HG03558 (cell line): ENCODE measurements around the gene CLN5.
"Not testable (repeated sequence)": the region's sequence is repeated elsewhere in the genome, so short reads cannot be mapped to it uniquely, and the experiment has no call there.

Source experiments
- ATAC-seq: cut with Tn5 transposase; IDR thresholded peaks from one replicate; pipeline ENCODE4 v1.9.1; 2021; ENCODE audit warnings: moderate number of reproducible peaks; ENCODE audit not compliant: unreplicated experiment; ENCODE audit errors: extremely low read depth

Gene CLN5

GRCh38 chr13:76991796-76992547, at the start of gene CLN5:
CLN5 (plus strand) TSS chr13:76992081; CDS start chr13:76992099, 18 bp downstream.
- peak; percentile 92 for ATAC-seq

DNA sequence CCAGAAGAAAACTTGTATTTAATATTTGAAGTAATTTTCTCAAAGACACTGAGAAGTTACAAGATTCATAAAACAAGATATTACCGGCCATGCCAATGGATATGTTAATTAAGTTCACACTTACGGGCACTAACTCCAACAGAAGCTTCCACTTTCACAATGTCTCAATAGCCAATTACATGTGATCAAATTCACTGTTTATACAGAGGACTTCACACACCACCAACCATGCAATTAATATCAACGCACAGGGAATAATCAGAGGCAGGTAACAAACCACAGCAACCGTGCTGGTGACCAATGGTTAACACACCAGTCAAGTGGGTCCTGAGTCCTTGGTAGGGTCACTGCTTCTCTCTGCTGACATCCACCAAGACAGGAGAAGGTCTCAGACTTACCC, 49.5 kb upstream of the CLN5 start:
- no peak for ATAC-seq

DNA sequence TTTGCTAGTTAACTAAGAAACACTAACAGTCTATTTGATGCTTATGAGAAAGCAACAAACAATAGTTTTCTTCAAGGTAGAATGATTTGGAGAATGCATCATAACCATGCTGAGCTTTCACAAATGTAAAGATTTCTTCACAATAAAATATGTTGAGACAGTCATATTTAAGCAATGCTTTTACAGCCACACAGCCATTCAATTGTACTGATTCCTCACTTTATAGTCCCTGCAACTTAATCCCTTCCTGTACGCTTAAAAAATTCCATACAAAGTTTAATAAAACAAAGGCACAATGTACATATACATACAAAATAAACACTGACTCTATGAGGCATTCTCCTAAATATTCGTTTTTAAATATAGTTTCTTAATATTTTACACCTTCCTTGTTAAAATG, 48.2 kb upstream of the CLN5 start:
- no peak for ATAC-seq

GRCh38 chr13:76944456-76944855, 47.4 kb upstream of the CLN5 start:
- no peak for ATAC-seq

- ATAC-seq, result no peak
These were observed 43.7 kb upstream of the CLN5 start, which contains the start of gene ACOD1 for GRCh38 chr13:76948149-76948548. ACOD1 (plus strand) TSS chr13:76948511; CDS start chr13:76948559, 48 bp downstream.

- no peak for ATAC-seq
These were observed 41.8 kb upstream of the CLN5 start for GRCh38 chr13:76950101-76950500.

DNA sequence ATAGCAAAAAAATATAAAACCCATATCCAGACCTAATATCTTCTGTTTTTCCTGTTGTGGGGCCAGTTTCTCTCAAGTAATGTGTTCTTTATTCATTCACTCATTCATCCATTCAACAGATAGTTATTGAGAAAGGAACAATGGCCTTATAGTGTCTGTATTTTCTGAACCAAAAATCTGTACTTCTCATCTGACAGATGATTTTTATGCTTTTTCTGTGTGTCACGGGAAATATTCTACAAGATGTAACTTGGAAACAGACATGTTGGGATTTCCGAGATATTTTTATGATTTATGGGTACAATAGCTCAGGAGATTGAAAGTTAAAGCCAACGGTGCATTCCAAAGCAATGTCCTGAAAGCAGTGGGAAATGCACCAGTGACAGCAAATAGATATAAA, 37.9 kb upstream of the CLN5 start:
- no peak for ATAC-seq

- no peak for ATAC-seq
These were observed 37.3 kb upstream of the CLN5 start for GRCh38 chr13:76954538-76954937.

- ATAC-seq, result no peak
These were observed 36.7 kb upstream of the CLN5 start for GRCh38 chr13:76955193-76955592.

GRCh38 chr13:76955661-76956060, 36.2 kb upstream of the CLN5 start:
- no peak for ATAC-seq

DNA sequence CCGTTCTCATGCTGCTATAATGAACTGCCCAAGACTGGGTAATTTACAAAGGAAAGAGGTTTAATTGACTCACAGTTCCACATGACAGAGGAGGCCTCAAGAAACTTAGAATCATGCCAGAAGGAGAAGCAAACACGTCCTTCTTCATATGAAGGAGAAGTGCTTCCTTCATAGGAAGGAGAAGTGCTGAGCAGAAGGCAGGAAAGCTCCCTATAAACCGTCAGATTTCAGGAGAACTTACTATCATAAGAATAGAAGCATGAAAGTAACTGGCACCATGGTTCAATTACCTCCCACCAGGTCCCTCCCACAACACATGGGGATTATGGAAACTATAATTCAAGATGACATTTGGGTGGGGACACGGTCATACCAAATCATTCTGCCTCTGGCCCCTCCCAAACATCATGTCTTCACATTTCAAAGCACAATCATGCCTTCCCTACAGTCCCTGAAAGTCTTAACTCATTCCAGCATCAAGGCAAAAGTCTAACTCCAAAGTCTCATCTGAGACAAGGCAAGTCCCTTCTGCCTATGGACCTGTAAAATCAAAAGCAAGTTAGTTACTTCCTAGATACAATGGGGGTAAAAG, 32.9 kb upstream of the CLN5 start:
- no peak for ATAC-seq

DNA sequence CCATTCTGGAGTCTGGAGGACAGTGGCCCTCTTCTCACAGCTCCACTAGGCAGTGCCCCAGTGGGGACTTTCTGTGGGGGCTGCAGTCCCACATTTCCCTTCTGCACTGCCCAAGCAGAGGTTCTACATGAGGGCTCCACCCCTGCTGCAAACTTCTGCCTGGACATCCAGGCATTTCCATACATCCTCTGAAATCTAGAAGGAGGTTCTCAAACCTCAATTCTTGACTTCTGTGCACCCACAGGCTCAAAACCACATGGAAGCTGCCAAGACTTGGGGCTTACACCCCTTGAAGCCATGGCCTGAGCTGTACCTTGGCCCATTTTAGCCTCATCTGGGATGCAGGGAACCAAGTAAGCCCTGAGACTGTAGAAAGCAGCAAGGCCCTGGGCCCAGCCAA, 32.1 kb upstream of the CLN5 start:
- ATAC-seq, result not testable (repeated sequence)

- no peak for ATAC-seq
These were observed 26.0 kb upstream of the CLN5 start for GRCh38 chr13:76965759-76966421.

DNA sequence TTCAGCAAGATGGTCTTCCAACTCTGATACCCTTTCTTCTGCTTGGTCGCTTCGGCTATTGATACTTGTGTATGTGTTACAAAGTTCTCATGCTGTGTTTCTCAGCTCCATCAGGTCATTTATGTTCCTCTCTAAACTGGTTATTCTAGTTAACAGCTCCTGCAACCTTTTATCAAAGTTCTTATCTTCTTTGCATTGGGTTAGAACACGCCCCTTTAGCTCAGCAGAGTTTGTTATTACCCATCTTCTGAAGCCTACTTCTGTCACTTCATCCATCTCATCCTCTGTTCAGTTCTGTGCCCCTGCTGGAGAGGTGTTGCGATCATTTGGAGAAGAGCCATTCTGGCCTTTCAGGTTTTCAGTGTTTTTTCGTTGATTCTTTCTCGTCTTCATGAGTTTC, 24.9 kb upstream of the CLN5 start:
- ATAC-seq, result no peak

DNA sequence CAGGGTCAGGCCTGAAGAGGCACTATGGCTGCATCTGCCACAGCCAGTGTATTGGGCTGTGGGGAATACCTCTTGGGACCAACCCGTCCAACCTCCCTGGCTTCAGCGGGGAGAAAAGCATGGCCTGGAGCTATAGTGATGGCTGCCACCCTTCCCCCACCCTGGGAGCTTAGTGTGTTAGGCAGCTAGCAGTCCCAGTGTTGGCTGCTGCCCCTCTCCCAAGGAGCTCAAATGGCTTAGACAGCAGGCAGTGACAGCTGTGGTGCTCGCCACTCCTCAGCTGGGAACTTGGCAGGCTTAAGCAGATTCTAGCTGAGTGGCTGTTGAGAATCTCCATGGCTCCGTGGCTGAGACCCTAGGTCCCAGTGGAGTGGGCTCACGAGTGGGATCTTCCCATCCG, 23.8 kb upstream of the CLN5 start:
- ATAC-seq, result no peak

- ATAC-seq, result no peak
These were observed 22.2 kb upstream of the CLN5 start for GRCh38 chr13:76969488-76970365.

GRCh38 chr13:76971215-76971614, 20.7 kb upstream of the CLN5 start:
- ATAC-seq, result peak; percentile 47

- ATAC-seq, result no peak
These were observed 19.7 kb upstream of the CLN5 start for GRCh38 chr13:76971851-76972829.

GRCh38 chr13:76973920-76974617, 17.8 kb upstream of the CLN5 start:
- no peak for ATAC-seq
